ENCODE data around the gene ATG9A.

ATG9A gene

DNA sequence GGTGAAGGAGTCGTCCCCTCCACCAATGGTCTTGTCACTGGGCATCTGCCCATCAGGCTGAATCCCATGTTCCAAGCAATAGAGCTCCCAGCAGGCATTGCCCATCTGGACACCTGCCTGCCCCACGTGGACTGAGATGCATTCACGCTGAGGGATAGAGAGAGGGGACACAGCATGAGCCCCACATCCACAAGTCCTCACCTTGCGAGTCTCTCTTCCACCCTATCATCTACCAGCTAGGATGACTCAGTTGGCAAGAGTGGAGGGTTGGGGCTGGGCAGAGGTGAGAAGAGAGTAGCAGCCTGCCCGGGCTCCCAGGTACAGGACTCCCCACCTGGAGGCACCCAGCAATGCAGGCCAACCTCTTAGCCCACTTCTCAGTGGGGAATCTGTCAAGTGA, 22.6 kb upstream of the ATG9A start:
- DNase-seq, result no peak

- no peak for DNase-seq
These were observed 22.2 kb upstream of the ATG9A start for GRCh38 chr2:219251656-219252055.

- no peak for DNase-seq
These were observed 20.8 kb upstream of the ATG9A start for GRCh38 chr2:219250049-219250781.

DNA sequence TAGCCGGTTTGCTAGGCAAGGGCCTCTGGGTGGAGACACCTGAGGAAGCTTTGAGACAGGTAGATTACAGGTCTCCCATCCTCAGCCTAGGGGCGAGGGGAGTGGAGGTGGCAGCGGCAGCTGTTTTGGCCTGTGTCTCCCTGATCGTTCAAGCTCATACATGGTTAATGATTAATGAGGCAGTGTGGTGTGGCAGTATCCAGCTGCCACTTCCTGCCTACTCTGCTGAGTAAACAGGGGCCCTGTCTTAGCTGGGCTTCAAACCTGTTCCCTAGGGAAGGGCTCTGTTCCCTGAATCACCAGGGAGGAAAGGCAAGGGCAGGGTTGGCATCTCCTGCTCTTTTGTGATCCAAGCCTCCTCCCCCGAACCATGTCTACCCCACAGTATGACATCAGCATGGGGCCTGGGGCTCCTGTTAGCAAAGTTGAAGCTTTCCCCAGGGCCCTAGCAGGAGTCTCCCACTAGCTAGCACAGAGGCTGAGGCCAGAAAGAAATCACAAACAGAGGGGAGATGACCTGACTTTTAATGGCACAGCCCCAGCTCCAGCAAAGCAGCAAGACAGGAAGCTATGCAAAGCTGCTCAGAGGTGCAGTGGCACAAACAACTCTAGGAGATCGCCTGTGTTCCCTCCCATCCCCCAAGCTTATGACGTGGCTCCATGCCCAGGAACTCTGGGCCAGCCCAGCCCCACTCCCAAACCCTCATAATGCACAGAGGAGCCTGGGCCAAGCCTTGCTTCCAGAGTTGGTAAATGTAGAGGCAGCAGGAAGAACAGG, 20.0 kb upstream of the ATG9A start:
- DNase-seq, result no peak

DNA sequence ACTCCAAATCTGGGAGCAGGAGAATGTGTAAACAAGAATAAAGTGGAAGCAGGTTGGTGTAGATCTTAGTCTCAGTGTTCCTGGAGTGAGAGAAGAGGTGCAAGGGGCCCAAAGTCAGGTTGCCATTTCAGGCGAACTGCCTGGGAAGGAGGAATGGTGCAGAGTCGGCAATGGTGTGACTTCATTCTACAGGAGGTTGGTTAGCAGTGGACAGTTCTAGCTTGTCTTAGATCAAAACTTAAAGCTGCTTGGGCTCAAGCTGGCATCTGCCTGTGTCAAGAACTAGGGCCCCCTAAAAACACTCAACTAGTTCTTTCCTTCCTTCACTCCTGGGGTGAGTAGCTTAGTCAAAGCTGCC, 19.4 kb upstream of the ATG9A start:
- DNase-seq, result no peak

- DNase-seq, result no peak
These were observed 18.5 kb upstream of the ATG9A start for GRCh38 chr2:219247678-219248642.

GRCh38 chr2:219246559-219246958, 17.1 kb upstream of the ATG9A start:
- DNase-seq, result no peak

DNA sequence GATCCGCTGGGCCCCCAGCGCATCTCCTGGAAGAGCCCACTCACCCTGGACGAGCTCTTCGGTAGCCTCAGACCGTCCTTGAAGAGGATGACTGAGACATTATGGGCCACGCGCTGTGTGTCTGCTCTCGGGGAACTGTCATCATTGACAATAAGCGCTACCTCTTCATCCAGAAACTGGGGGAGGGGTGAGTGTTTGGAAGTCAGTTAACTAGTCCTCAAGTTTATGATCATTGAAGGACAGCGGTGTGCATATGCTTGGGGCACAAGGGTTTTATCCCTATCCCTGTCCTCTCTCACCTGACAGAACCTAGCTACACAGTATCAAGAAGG, 16.4 kb upstream of the ATG9A start:
- no peak for DNase-seq

GRCh38 chr2:219245148-219245898, 15.9 kb upstream of the ATG9A start, which contains the start of the genes GLB1L and STK16:
Gene GLB1L, minus strand, starts transcription at chr2:219245444. Its CDS starts 1,871 bp downstream, at chr2:219243573.
Gene STK16, plus strand, starts transcription at chr2:219245479. Its CDS starts 521 bp downstream, at chr2:219246000.
- peak; percentile 17 to 50 for DNase-seq

GRCh38 chr2:219244789-219245147, 15.3 kb upstream of the ATG9A start:
- DNase-seq, result no peak

- no peak for DNase-seq
These were observed 13.9 kb upstream of the ATG9A start for GRCh38 chr2:219243291-219243761.

- DNase-seq, result no peak
These were observed 4.9 kb upstream of the ATG9A start for GRCh38 chr2:219234331-219234730.

DNA sequence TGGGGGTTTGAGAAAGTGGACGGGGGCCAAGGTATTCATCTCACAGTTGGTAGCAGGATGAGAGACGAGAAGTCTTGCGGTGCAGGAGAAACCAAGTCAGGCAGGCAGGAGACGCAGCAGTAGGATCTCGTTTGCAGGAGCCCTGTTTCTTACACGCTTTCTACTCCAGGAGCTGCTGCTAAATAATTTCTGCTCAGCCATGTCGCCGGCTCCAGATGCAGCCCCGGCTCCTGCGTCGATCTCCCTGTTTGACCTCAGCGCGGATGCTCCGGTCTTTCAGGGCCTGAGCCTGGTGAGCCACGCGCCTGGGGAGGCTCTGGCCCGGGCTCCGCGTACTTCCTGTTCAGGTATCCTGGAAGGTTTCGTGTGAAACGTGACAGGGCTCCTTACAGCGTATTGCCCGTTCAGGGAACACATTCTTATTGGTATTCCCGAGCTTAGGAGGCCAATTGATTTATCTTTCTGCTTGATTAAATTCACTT, 664 bp upstream of the ATG9A start:
- no peak for DNase-seq

DNA sequence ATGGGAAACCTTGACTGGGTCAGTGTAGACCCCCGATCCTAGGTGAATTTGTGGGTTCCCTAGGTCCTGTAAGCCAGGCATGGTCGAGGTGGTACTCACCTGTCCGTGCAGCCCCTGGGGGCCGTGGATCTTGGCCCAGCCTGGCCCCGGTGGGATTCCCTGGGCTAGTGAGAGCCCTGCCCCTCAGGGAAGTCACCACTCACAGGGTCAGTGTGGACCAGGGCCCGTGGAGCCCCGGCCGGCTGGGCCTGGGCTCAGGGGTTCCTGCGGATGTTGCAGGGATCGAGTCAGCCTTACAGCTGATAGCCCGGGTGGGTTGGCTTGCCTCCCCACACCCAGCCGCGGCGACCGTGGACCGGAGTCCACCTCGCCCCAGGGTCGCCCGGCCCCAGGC, 528 bp downstream of the ATG9A start:
- no peak for DNase-seq

DNA sequence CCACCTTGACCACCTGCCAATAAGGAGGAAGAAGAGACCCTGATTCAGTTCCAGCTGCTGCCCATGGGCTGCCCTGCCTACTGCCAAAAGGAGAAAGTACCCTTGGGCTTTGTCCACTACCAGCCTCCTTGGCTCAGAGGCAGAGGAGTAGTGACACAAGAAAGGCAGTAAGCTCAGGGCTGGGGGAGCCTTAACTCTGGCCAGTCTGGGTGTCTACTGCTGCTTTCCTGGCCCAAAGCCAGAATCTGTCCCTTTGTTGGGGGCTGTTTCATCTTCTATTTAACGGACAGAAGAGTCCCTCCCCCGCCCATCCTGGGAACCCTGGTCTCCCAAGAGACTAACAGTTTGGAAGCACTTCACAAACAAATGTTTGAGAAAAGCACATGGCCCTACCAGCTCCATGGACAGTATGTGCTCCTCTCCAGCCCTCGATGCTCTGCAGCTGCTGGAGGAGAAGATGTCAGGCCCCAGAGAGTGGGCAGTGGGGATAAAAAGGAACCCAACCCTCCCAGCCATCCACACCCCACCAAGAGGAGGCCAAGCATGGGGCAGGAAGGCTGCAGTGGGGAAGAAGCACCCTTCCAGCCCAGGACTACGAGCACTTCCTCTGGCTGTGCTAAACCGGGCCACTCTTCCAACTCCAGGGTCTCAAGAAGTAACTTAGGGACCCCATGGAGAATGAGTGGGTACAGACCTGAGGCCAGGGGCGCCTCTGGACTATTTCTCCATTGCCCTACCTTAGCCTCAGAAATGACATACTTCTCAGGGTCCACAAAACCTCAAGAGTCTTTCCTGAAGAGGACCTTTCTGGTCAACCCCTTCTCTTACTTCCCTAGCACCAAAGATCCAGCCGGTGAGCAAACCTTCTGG, 1.2 kb downstream of the ATG9A start:
- no peak for DNase-seq

DNA sequence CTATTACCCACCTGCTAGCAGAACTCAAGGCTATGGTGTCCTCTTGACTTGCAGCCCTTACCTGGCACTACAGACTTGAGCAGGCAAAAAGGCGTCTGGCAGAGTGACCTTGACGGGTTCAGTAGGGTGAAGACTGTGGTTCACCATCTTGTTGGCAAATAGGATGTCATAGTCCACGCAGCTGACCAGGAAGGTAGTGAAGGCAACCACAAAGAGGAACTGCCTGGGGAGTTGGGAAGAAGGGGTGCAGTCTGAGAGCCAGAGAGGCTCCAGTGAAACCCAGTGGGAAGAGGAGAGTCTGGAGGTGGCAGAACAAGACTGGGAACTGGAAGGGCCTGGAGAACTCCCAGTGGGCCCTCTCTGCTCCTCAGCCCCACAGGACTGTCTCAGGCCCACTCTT, 4.1 kb downstream of the ATG9A start:
- no peak for DNase-seq

GRCh38 chr2:219223831-219224610, 5.4 kb downstream of the ATG9A start:
- no peak for DNase-seq

DNA sequence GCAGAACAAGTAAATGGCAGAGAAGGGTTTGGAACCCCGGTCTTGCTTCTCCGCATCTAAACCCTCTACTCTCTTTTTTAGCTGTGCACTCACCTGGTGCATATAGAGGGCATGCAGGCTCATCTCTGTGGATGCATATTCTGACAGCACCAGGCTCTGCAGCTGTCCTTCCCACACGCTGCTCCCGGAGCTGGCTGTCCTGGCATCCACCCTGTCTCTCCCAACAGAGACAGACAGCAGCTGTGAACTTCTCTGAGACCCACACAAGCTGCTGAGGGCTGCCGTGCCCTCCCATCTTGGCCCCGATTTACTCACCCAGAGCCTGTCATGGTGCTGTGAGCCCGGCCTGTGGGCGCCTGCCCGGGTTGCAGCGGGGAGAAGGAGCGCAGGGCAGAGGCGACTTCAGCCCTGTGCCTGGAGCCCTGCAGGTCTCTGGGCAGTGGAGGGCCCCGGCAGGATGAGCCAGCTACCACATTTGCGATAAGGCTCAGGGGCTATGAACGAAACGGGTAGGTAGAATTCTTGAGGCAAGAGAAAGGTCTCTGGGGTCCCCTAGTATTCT, 7.4 kb downstream of the ATG9A start:
- DNase-seq, result no peak

DNA sequence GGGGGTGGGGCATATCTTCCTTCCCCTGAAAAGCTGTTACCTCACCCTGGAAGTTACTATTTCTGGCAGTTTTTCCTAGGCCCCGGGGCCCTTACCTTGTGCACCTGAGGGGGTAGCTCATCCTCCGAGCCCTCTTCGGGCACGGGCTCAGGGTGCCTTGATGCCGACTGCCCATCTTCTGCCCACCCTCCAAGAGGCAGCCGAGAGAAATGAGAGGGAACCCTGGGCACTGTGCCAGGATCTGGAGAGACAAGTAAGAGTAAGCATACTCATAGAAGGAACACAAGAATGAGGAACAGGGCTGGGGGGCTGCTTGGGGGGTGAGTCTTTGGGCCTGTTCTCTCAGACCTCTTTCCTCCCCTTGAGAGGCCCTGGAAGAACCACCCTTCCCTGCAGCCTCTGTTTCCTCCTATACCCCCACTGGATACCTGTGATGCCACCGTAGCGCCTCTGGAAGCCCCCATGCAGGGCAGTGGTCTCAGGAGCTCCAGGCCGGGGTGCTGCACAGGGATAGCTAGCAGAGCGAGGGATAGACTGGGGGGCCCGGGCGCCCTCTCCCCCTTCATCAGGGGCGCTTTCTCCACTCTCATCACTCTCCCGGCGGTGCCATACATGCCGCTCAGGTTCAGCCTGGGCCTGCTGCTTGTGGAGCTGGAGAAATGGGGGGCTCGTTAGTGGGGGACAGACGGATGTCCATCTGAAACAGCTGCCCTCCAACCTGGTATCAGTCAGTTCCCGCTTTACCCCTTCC, 8.6 kb downstream of the ATG9A start:
- DNase-seq, result no peak
